HG02885 (cell line): ENCODE data around the gene BPIFB4.

ENCODE experiments used
- ATAC-seq: cut with Tn5 transposase; IDR thresholded peaks from one replicate; pipeline ENCODE4 v1.9.1; 2021; ENCODE audit warnings: mild to moderate bottlenecking; ENCODE audit not compliant: unreplicated experiment, poor library complexity

The BPIFB4 gene

GRCh38 chr20:33154252-33154651 is 74.8 kb downstream of the BPIFB4 start:
- ATAC-seq: no peak

GRCh38 chr20:33158637-33159385 is 79.4 kb downstream of the BPIFB4 start:
- ATAC-seq: no peak

GRCh38 chr20:33159713-33160112 is 80.3 kb downstream of the BPIFB4 start:
- ATAC-seq: no peak

- ATAC-seq: no peak
Observed at GRCh38 chr20:33160681-33161080, 81.2 kb downstream of the BPIFB4 start.
